Effector memory CD8-positive, alpha-beta T cell (primary cell): Measurements from ENCODE around the gene SSBP3.

Experiments used
- ATAC-seq: fragments of 150-1000 bp; cut with Tn5 transposase; replicated peaks from 2 replicates; pipeline ENCODE4 v1.10.0; 2021; ENCODE audit warnings: mild to moderate bottlenecking, moderate library complexity
- DNase-seq, 3 experiments: peaks; one replicate each; pipeline ENCODE4 v3.0.0; 2021
- H3K27ac Mint-ChIP-seq, 2 donors: one replicate each; pipeline ENCODE4 v1.8.0; 2022; ENCODE audit warnings: mild to moderate bottlenecking in 2 of 2, mixed read lengths in 2 of 2, moderate library complexity in 2 of 2
- H3K27me3 Mint-ChIP-seq, 2 donors: one replicate each; pipeline ENCODE4 v1.8.0; 2022; ENCODE audit warnings: mixed read lengths in 2 of 2
- H3K36me3 Mint-ChIP-seq: one replicate; pipeline ENCODE4 v1.8.0; 2022; ENCODE audit warnings: mild to moderate bottlenecking, moderate library complexity, mixed read lengths; ENCODE audit not compliant: insufficient read depth
- H3K4me1 Mint-ChIP-seq, 2 donors: one replicate each; pipeline ENCODE4 v1.8.0; 2022; ENCODE audit warnings: low read depth in 2 of 2, mixed read lengths in 2 of 2
- H3K4me3 Mint-ChIP-seq, 2 donors: one replicate each; pipeline ENCODE4 v1.8.0; 2022; ENCODE audit warnings: mild to moderate bottlenecking in 2 of 2, mixed read lengths in 2 of 2, moderate library complexity in 2 of 2
- H3K9me3 Mint-ChIP-seq, 2 donors: one replicate each; pipeline ENCODE4 v1.8.0; 2022; ENCODE audit warnings: mixed read lengths in 2 of 2

Gene SSBP3

DNA sequence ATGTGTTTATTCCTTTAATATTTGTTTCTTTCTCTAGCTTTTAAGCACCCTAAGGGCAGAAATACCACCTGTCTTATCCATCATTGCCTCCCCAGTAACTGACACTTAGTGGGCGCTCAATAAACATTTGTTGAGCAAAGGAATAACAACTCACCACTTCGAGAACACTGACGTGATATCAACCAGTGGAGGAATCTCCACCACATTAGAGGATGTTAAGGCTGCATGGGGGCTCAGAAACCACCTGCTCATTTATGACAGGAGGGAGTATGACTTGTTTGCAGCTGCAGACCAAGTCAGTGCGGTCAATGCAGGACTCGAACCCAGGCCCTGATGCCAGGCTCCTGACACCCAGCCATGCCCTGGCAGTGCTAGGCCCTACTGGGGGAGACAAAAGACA, 103.6 kb downstream of the SSBP3 start:
- ATAC-seq: no peak
- no peaks in the 10 kb centered on the region for H3K9me3 Mint-ChIP-seq
- peaks cover 4% of the 10 kb centered on the region for H3K36me3 Mint-ChIP-seq
- no peaks in the 10 kb centered on the region for H3K27me3 Mint-ChIP-seq
- peak overlapping the region; percentile 13 to 32 for H3K4me3 Mint-ChIP-seq
- DNase-seq: no peak
- peak overlapping the region; percentile 36 to 76 for H3K27ac Mint-ChIP-seq
- peaks cover 76 to 77% of the 10 kb centered on the region in 2 donors for H3K4me1 Mint-ChIP-seq

DNA sequence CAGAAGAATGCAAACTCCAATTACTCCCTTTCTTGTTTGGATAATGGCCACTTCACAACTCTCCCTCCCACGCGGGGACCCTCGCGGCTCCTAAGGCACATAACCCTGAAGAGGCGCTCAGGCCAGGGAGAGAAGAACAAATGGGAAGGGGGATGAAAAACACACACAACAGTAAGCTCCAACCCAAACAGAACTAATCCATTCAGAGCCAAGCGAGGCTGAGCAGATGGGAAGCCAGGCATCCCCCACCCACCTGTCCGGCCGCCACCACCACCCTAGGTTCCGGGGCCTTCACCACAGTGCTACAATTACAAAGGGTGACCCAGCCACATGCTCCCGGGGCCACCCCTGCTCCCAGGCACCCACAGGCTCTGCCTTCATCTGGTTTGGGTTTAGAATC, 104.7 kb downstream of the SSBP3 start:
- Mint-ChIP-seq H3K4me3 (peak overlapping the region in 1 of 2 donors; percentile 32), H3K36me3 (peaks cover 4% of the 10 kb centered on the region), H3K9me3 (no peaks in the 10 kb centered on the region), H3K27ac (peak overlapping the region; percentile 36 to 59), H3K27me3 (no peaks in the 10 kb centered on the region), H3K4me1 (peaks cover 74 to 80% of the 10 kb centered on the region in 2 donors)
- DNase-seq: no peak
- no peak for ATAC-seq

GRCh38 chr1:54300401-54300800, 105.8 kb downstream of the SSBP3 start:
- Mint-ChIP-seq H3K4me3 (no peak overlapping the region), H3K4me1 (peaks cover 79 to 91% of the 10 kb centered on the region in 2 donors), H3K27ac (peak overlapping the region in 1 of 2 donors; percentile 36), H3K9me3 (no peaks in the 10 kb centered on the region), H3K36me3 (peaks cover 4% of the 10 kb centered on the region), H3K27me3 (no peaks in the 10 kb centered on the region)
- ATAC-seq (no peak), DNase-seq (no peak)

GRCh38 chr1:54299037-54299436, 107.2 kb downstream of the SSBP3 start:
- no peaks in the 10 kb centered on the region for H3K9me3 Mint-ChIP-seq
- no peaks in the 10 kb centered on the region for H3K27me3 Mint-ChIP-seq
- peak overlapping the region; percentile 5 to 69 for H3K27ac Mint-ChIP-seq
- DNase-seq (no peak), ATAC-seq (no peak)
- H3K4me3 Mint-ChIP-seq: peak overlapping the region in 1 of 2 donors; percentile 7
- peaks cover 4% of the 10 kb centered on the region for H3K36me3 Mint-ChIP-seq
- H3K4me1 Mint-ChIP-seq: peaks cover 85 to 92% of the 10 kb centered on the region in 2 donors

DNA sequence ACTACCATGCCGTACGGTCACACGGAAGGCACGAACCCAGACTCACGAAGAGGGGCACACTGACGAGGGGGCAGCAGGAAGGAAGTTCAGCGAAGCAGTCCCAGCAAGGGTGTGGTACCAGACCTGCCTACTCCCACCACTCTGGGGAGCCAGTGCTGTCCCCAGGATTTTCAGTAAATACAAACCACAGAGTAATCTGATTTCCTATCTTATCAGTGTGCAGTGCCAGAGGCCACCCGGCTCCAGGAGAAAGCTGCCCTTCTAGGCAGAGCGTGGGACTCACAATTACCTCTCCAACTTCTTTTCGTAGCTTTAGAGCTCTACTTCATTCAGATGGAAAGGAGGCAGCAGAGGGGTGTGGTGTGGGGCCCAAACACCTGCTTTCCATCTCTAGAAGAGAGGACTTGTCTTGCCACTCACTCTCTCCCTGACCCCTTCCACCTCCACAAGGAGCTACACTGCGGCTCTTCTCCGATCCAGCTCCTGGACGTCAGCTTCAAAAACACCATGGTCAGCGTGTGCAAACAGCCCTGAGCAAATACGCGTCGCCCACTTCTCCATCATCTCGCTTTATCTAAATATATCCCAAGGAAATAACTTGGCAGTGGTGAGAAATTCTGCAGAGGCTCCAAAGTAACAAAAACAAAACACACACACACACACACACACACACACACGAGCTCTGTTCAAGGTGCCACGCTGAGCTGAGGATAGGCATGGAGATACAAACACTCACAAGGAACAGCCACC, 107.7 kb downstream of the SSBP3 start:
- no peaks in the 10 kb centered on the region for H3K9me3 Mint-ChIP-seq
- peaks cover 81 to 89% of the 10 kb centered on the region in 2 donors for H3K4me1 Mint-ChIP-seq
- H3K36me3 Mint-ChIP-seq: peaks cover 4% of the 10 kb centered on the region
- peak overlapping the region; percentile 5 to 69 for H3K27ac Mint-ChIP-seq
- ATAC-seq (no peak), DNase-seq (no peak)
- peak overlapping the region; percentile 8 to 28 for H3K4me3 Mint-ChIP-seq
- H3K27me3 Mint-ChIP-seq: no peaks in the 10 kb centered on the region

DNA sequence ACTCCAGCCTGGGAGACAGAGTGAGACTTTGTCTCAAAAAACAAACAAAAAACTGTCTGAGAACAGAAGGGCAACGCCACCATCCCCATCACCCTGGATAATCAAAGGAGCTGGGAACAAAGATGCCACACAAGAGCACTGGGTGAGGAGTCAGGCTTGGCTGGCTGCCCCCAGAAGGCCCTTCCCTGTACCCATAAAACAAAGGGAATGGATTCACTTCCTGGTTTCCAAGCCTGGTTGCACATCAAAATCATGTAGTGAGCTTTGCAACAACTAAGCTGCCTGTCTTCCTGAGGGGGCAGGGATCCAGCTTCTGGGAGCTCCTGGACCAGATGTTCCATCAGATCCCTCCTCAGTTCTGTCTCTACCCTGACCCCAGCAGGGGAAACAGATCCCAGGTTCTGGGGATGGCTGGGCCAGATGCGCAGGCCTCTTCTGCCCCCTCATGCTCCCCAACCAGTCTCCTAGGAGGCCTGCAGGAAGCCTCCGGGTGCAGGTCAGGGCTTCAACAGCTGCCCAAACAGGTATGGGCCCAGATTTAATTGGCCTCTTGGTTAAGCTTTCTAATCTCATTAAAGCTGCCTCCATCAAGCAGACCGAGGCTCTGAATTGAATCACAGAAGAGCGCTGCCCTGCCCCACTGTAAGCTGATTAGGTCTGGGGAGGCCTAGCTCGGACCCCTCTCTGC, 108.5 kb downstream of the SSBP3 start:
- Mint-ChIP-seq H3K4me3 (peak overlapping the region; percentile 8 to 28), H3K9me3 (no peaks in the 10 kb centered on the region), H3K36me3 (peaks cover 4% of the 10 kb centered on the region), H3K27me3 (no peaks in the 10 kb centered on the region), H3K4me1 (peaks cover 80 to 89% of the 10 kb centered on the region in 2 donors), H3K27ac (peak overlapping the region; percentile 5 to 69)
- DNase-seq (no peak), ATAC-seq (no peak)

DNA sequence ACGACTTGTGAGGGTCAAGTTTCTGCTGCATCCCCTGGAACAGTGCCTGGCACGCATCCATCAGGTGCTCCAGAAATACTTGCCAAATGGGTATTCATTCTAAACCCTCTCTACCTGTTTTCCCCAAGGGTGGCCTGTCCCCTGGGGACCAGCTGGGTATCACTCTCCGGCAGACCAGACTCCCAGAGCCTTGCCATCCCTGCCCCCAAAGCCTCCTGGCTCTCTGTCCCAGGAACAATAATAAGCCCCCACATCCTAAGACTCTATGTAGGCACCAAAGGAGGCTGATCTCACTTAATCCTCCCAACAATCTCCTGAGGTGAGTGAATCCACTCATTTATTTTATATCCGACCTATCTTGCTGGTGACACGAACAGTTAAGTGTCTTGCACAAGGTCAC, 109.5 kb downstream of the SSBP3 start:
- H3K27ac Mint-ChIP-seq: peak overlapping the region; percentile 25 to 69
- peaks cover 4% of the 10 kb centered on the region for H3K36me3 Mint-ChIP-seq
- DNase-seq: no peak
- H3K9me3 Mint-ChIP-seq: no peaks in the 10 kb centered on the region
- no peak for ATAC-seq
- H3K4me3 Mint-ChIP-seq: no peak overlapping the region
- no peaks in the 10 kb centered on the region for H3K27me3 Mint-ChIP-seq
- H3K4me1 Mint-ChIP-seq: peaks cover 81 to 90% of the 10 kb centered on the region in 2 donors

DNA sequence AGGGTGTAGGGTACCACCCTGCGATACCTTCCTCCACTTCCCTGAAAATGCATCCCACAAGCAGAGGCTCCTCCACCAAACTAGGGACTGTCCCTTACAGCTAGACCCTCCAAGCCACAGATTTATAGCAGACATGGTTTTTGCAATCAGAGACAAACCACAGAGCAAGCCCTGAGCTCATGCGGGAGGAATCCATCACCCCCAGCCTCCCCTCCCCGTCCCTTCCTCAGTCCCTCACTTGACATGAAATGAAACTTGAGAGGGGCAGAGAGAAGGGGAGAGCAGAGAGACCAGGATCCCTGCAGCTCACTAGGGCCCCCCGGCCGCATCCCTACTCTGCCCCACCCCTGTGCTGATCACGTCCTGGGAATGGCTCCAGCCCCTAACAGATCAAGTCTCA, 111.3 kb downstream of the SSBP3 start:
- no peaks in the 10 kb centered on the region for H3K27me3 Mint-ChIP-seq
- H3K36me3 Mint-ChIP-seq: peaks cover 3% of the 10 kb centered on the region
- peak overlapping the region; percentile 25 to 83 for H3K27ac Mint-ChIP-seq
- H3K9me3 Mint-ChIP-seq: no peaks in the 10 kb centered on the region
- H3K4me3 Mint-ChIP-seq: no peak overlapping the region
- DNase-seq (no peak), ATAC-seq (no peak)
- H3K4me1 Mint-ChIP-seq: peaks cover 84 to 89% of the 10 kb centered on the region in 2 donors

- Mint-ChIP-seq H3K27ac (peak overlapping the region; percentile 77 to 88), H3K9me3 (no peaks in the 10 kb centered on the region)
Measured at GRCh38 chr1:54292002-54292911, 113.9 kb downstream of the SSBP3 start.

GRCh38 chr1:54291276-54292001, 114.8 kb downstream of the SSBP3 start:
- Mint-ChIP-seq H3K4me1 (peaks cover 79 to 84% of the 10 kb centered on the region in 2 donors), H3K4me3 (peak overlapping the region in 1 of 2 donors; percentile 8), H3K36me3 (peaks cover 12% of the 10 kb centered on the region), H3K9me3 (no peaks in the 10 kb centered on the region), H3K27me3 (no peaks in the 10 kb centered on the region), H3K27ac (peak overlapping the region; percentile 77 to 88)
- DNase-seq: no peak
- ATAC-seq: no peak

More at GRCh38 chr1:54292002-54292911, 113.9 kb downstream of the SSBP3 start:
- no peak for ATAC-seq
- no peaks in the 10 kb centered on the region for H3K27me3 Mint-ChIP-seq
- peak overlapping the region; percentile 6 to 40 for H3K4me3 Mint-ChIP-seq
- DNase-seq: no peak
- H3K36me3 Mint-ChIP-seq: peaks cover 11% of the 10 kb centered on the region
- H3K4me1 Mint-ChIP-seq: peaks cover 79 to 85% of the 10 kb centered on the region in 2 donors

GRCh38 chr1:54290506-54291184, 115.5 kb downstream of the SSBP3 start:
- Mint-ChIP-seq H3K27ac (peak overlapping the region in 1 of 2 donors; percentile 88), H3K36me3 (peaks cover 12% of the 10 kb centered on the region), H3K4me1 (peaks cover 79 to 84% of the 10 kb centered on the region in 2 donors), H3K9me3 (no peaks in the 10 kb centered on the region), H3K27me3 (no peaks in the 10 kb centered on the region), H3K4me3 (peak overlapping the region in 1 of 2 donors; percentile 41)
- ATAC-seq: no peak
- no peak for DNase-seq

- Mint-ChIP-seq H3K27ac (peak overlapping the region; percentile 50 to 88), H3K9me3 (no peaks in the 10 kb centered on the region), H3K4me3 (peak overlapping the region; percentile 27 to 41), H3K27me3 (no peaks in the 10 kb centered on the region), H3K36me3 (peaks cover 12% of the 10 kb centered on the region), H3K4me1 (peaks cover 76 to 80% of the 10 kb centered on the region in 2 donors)
- no peak for ATAC-seq
- no peak for DNase-seq
Measured at GRCh38 chr1:54289712-54290233, 116.4 kb downstream of the SSBP3 start.
